Measurements from ENCODE around the gene KIAA2012. TPM values are rescaled to one million over a fixed set of nuclear protein-coding genes. Genes with fewer than 3 reads are reported as not detected.

The KIAA2012 gene
- polyA plus RNA-seq, 1 donor (not counting 4 experiments of a cell fraction or from before 2014, with no cell fraction given), result not detected

- TF ChIP-seq EZH2 (IDR thresholded peaks at IDR 0.05; ENCODE audit: low read length) (no peak), CTCF (optimal IDR thresholded peaks at IDR 0.05 in 1 of 3, IDR thresholded peaks at IDR 0.05 in 1 of 3, conservative IDR thresholded peaks at IDR 0.05 in 1 of 3; ENCODE audit: extremely low read depth in 1 of 3, insufficient read depth in 2 of 3, low read length in 3 of 3) (no peak)
- no peaks in the 10 kb centered on the region for H3K79me2 ChIP-seq (ENCODE audit: control insufficient read depth, insufficient read depth, low read length)
- DNase-seq (ENCODE audit: low read depth, low spot score) (no peak), FAIRE-seq (no peak)
- H3K36me3 ChIP-seq (ENCODE audit: control insufficient read depth in 2 of 2, extremely low read depth in 1 of 2, insufficient read depth in 2 of 2, low read length in 2 of 2), result no peaks in the 10 kb centered on the region
- no peak overlapping the region for H3K4me3 ChIP-seq (ENCODE audit: control insufficient read depth in 2 of 3, extremely low read depth in 1 of 3, insufficient read depth in 2 of 3, low read depth in 1 of 3, low read length in 3 of 3)
- H3K4me2 ChIP-seq (ENCODE audit: control insufficient read depth, extremely low read depth, insufficient read depth, low read depth, low read length), result no peak overlapping the region
- no peak overlapping the region for H3K27ac ChIP-seq (ENCODE audit: control insufficient read depth, insufficient read depth, low read length)
- H4K20me1 ChIP-seq (ENCODE audit: control insufficient read depth, extremely low read depth, insufficient read depth, low read length), result no peaks in the 10 kb centered on the region
- no peaks in the 10 kb centered on the region for H3K4me1 ChIP-seq (ENCODE audit: control insufficient read depth, extremely low read depth, insufficient read depth, low read length)
- no peak overlapping the region for H2AFZ ChIP-seq (ENCODE audit: control insufficient read depth, low read length)
- dilution Hi-C loops (cut with MboI; ENCODE audit: extremely low pct_ligation_motif_present, low sequenced_read_pairs), result no loop called here
- peaks cover 4% of the 10 kb centered on the region for H3K27me3 ChIP-seq (ENCODE audit: control insufficient read depth, extremely low read depth, insufficient read depth, low read length)
- no peaks in the 10 kb centered on the region for H3K9me1 ChIP-seq (ENCODE audit: control insufficient read depth, extremely low read depth, insufficient read depth, low read length)
- no peaks in the 10 kb centered on the region for H3K9me3 ChIP-seq (ENCODE audit: control insufficient read depth, low read depth, low read length)
- H3K9ac ChIP-seq (ENCODE audit: control insufficient read depth, extremely low read depth, insufficient read depth, low read length), result no peak overlapping the region
These were observed 8.7 kb upstream of the KIAA2012 start for GRCh38 chr2:202064171-202064880.

- Histone ChIP-seq H3K4me3 (ENCODE audit: control insufficient read depth in 2 of 3, extremely low read depth in 1 of 3, insufficient read depth in 2 of 3, low read depth in 1 of 3, low read length in 3 of 3) (no peak overlapping the region), H3K27ac (ENCODE audit: control insufficient read depth, insufficient read depth, low read length) (no peak overlapping the region), H3K79me2 (ENCODE audit: control insufficient read depth, insufficient read depth, low read length) (no peaks in the 10 kb centered on the region), H3K9ac (ENCODE audit: control insufficient read depth, extremely low read depth, insufficient read depth, low read length) (no peak overlapping the region), H4K20me1 (ENCODE audit: control insufficient read depth, extremely low read depth, insufficient read depth, low read length) (no peaks in the 10 kb centered on the region), H3K4me2 (ENCODE audit: control insufficient read depth, extremely low read depth, insufficient read depth, low read depth, low read length) (no peak overlapping the region), H3K36me3 (ENCODE audit: control insufficient read depth in 2 of 2, extremely low read depth in 1 of 2, insufficient read depth in 2 of 2, low read length in 2 of 2) (no peaks in the 10 kb centered on the region), H3K4me1 (ENCODE audit: control insufficient read depth, extremely low read depth, insufficient read depth, low read length) (no peaks in the 10 kb centered on the region), H3K27me3 (ENCODE audit: control insufficient read depth, extremely low read depth, insufficient read depth, low read length) (peaks cover 4% of the 10 kb centered on the region), H3K9me1 (ENCODE audit: control insufficient read depth, extremely low read depth, insufficient read depth, low read length) (no peaks in the 10 kb centered on the region), H2AFZ (ENCODE audit: control insufficient read depth, low read length) (no peak overlapping the region), H3K9me3 (ENCODE audit: control insufficient read depth, low read depth, low read length) (no peaks in the 10 kb centered on the region)
- dilution Hi-C loops (cut with MboI; ENCODE audit: extremely low pct_ligation_motif_present, low sequenced_read_pairs), result no loop called here
- FAIRE-seq, result no peak
- TF ChIP-seq CTCF (optimal IDR thresholded peaks at IDR 0.05 in 1 of 3, IDR thresholded peaks at IDR 0.05 in 1 of 3, conservative IDR thresholded peaks at IDR 0.05 in 1 of 3; ENCODE audit: extremely low read depth in 1 of 3, insufficient read depth in 2 of 3, low read length in 3 of 3) (no peak), EZH2 (IDR thresholded peaks at IDR 0.05; ENCODE audit: low read length) (no peak)
- DNase-seq (ENCODE audit: low read depth, low spot score), result no peak
These were observed 8.2 kb upstream of the KIAA2012 start for GRCh38 chr2:202064881-202065230.
